WERI-Rb-1 (cell line): Measurements from ENCODE around the gene MYMX.

Source experiments
- DNase-seq: peaks from one replicate; pipeline ENCODE4 v3.0.0-alpha.2; 2020
- H3K27ac ChIP-seq: fragments of 250-450 bp; sonication (Bioruptor Pico); 2 replicates; pipeline ENCODE4 v1.5.1; 2020; ENCODE audit warnings: mild to moderate bottlenecking, moderate library complexity
- H3K27me3 ChIP-seq: fragments of 250-450 bp; sonication (Bioruptor Pico); 2 replicates; pipeline ENCODE4 v1.5.1; 2021; ENCODE audit warnings: mild to moderate bottlenecking, low read depth, moderate library complexity; ENCODE audit not compliant: insufficient read depth, severe bottlenecking
- H3K36me3 ChIP-seq: fragments of 250-450 bp; sonication (Bioruptor Pico); 2 replicates; pipeline ENCODE4 v1.5.1; 2020; ENCODE audit warnings: mild to moderate bottlenecking, moderate library complexity
- H3K4me3 ChIP-seq: 2 replicates; pipeline ENCODE4 v1.5.1; 2011; ENCODE audit warnings: low read depth, mild to moderate bottlenecking, control low read depth, low read length
- H3K9me3 ChIP-seq: fragments of 250-450 bp; sonication (Bioruptor Pico); 2 replicates; pipeline ENCODE4 v1.5.1; 2021; ENCODE audit warnings: mild to moderate bottlenecking, moderate library complexity; ENCODE audit not compliant: severe bottlenecking
- TF ChIP-seq, protein P1 (sequence below): IDR thresholded peaks from 2 replicates; pipeline ENCODE4 v1.5.1; 2011; ENCODE audit warnings: low read depth, mild to moderate bottlenecking, control low read depth, inconsistent platforms, low read length

The MYMX gene

DNA sequence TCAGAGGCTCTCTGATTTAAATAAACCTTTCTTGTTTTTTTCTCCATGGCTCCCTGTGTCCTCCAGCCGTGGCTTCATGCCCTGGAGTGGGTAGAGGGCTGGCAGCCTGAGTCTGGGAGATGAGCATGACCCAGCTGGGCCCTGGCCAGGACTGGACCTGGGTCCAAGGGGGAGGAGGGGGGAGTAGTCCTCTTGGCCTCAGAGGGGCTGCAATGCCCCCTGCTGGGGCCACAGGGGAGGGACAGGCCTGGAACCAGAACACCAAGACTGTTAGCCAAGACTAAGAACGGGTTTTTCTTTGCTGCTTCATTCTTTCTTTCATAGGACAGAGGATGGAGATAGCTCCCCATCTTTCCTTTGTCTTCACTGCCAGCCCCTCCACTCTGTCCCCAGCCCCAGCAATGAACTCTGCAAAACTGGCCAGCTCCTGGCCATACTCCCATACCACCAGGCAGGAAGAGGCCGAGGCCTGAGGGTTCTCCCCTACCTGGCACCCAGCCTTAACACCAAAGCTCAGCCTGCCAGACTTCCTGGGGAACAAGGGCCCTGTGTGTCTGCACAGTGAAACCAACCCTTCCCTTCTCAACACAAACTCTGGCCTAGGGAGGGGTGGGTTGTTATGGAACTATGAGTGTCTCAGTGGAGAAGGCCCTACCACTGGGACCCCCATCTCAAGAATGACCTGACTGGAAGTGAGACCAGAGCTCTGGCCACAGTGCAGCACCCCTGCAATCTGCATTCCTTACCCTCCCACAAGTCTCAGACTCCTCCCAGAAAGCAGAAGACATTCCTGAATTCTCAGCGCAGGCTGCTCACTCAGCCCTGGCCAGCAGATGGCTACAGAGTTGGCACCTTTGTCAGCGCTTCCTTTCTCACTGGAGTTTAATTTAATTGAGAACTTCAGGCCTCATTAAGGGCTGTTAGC lies 17.6 kb downstream of the MYMX start:
- no peak overlapping the region for H3K4me3 ChIP-seq
- TF ChIP-seq, protein P1, sequence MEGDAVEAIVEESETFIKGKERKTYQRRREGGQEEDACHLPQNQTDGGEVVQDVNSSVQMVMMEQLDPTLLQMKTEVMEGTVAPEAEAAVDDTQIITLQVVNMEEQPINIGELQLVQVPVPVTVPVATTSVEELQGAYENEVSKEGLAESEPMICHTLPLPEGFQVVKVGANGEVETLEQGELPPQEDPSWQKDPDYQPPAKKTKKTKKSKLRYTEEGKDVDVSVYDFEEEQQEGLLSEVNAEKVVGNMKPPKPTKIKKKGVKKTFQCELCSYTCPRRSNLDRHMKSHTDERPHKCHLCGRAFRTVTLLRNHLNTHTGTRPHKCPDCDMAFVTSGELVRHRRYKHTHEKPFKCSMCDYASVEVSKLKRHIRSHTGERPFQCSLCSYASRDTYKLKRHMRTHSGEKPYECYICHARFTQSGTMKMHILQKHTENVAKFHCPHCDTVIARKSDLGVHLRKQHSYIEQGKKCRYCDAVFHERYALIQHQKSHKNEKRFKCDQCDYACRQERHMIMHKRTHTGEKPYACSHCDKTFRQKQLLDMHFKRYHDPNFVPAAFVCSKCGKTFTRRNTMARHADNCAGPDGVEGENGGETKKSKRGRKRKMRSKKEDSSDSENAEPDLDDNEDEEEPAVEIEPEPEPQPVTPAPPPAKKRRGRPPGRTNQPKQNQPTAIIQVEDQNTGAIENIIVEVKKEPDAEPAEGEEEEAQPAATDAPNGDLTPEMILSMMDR, result peak; percentile 98
- peak; percentile 88 for DNase-seq
- H3K36me3 ChIP-seq, result peaks cover 67% of the 10 kb centered on the region
- H3K9me3 ChIP-seq, result no peaks in the 10 kb centered on the region
- peak overlapping the region; percentile 34 for H3K27ac ChIP-seq
- no peaks in the 10 kb centered on the region for H3K27me3 ChIP-seq

DNA sequence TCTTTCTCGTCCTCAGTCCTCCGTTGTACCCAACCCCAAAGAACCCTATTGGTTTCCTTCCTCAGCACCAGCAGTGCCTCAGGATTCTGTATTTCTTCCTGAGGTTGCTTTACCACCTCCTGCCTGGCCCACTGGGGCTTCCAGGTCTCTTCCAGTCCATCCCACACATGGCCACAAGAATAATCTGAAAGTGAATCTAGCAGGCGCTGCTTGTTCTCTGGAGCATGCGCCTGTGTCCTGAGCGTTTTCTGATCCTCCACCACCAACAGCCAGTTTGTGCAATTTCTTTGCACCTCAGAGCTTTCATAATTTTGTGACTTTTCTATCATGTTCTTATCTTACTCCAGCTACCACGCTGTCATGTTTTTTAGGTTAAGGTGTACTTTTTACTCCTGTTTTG lies 18.5 kb downstream of the MYMX start:
- Histone ChIP-seq H3K36me3 (peaks cover 58% of the 10 kb centered on the region), H3K4me3 (no peak overlapping the region), H3K27ac (peak overlapping the region; percentile 34), H3K27me3 (no peaks in the 10 kb centered on the region), H3K9me3 (no peaks in the 10 kb centered on the region)
- DNase-seq, result no peak
- TF ChIP-seq, protein P1, result no peak

DNA sequence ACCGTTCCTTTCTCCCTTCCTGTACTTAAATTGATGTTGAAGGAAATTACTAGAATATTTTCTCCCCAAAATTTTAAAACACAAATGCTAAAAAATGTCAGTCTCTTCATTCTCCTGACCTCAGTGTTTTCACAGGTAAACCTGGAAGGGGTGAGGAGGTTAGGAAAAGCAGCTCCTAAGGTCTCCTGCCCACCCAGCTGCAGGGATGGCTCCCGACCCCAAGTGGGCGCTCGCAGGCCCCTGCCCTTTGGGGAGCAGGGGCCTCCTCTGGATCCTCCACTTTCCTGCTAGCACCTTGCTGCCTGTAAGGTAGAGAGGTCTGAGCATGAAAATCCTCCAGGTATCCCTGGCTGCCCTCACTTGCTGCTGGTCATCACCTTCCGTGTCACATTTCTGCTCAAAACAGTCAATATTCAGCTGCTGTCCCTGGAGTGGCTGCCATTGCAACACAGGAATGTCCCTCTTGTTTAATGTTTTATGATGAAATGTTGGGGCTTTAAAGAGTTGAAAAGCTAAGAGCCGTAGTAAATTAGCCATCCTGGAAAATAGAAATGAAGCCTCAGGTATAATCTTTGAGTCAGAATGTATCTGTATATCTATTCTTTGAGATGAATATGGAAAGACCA lies 19.3 kb downstream of the MYMX start:
- Histone ChIP-seq H3K9me3 (no peaks in the 10 kb centered on the region), H3K27me3 (no peaks in the 10 kb centered on the region), H3K27ac (no peak overlapping the region), H3K4me3 (no peak overlapping the region), H3K36me3 (peaks cover 50% of the 10 kb centered on the region)
- TF ChIP-seq, protein P1, result peak; percentile 19; the same call in 1 of the 2 replicates
- DNase-seq, result no peak

DNA sequence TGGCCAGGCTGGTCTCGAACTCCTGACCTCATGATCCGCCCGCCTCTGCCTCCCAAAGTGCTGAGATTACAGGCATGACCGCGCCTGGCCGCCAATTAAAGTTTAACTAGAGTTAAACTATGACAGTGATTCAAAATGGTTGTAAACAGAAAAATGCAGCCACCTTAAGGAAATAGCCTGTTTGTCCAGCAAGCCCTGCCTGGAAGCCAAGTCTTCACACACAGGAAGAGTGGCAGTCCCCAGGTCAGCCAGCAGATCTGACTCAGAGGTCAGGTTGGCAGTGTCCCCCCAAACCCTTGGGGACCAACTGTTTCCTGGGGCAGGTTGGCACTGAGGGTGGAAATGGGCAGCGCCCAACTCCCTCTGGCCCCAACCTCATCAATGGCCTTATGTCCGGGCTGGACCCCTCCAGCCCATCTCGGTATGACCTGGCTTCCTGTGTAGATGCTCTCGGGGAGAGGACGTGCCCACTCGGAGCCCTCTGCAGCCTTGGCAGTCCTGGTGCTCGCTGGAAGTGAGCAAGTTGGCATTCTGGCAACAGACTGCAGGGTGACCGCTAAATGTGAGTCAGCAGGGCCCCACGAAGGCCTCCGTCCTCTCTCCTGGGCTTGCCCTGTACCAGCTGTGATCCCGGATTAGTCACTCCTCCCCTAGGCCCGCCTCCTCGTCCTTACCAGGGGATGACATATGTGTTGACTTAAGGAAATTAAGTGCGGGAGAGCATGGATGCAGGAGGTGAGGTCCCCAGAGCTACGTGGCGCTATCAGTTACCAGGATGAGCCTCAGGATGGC lies 20.5 kb downstream of the MYMX start:
- Histone ChIP-seq H3K36me3 (peaks cover 38% of the 10 kb centered on the region), H3K9me3 (no peaks in the 10 kb centered on the region), H3K27ac (peak overlapping the region; percentile 91), H3K4me3 (peak overlapping the region; percentile 50), H3K27me3 (no peaks in the 10 kb centered on the region)
- peak; percentile 99 for DNase-seq
- TF ChIP-seq, protein P1, result no peak

DNA sequence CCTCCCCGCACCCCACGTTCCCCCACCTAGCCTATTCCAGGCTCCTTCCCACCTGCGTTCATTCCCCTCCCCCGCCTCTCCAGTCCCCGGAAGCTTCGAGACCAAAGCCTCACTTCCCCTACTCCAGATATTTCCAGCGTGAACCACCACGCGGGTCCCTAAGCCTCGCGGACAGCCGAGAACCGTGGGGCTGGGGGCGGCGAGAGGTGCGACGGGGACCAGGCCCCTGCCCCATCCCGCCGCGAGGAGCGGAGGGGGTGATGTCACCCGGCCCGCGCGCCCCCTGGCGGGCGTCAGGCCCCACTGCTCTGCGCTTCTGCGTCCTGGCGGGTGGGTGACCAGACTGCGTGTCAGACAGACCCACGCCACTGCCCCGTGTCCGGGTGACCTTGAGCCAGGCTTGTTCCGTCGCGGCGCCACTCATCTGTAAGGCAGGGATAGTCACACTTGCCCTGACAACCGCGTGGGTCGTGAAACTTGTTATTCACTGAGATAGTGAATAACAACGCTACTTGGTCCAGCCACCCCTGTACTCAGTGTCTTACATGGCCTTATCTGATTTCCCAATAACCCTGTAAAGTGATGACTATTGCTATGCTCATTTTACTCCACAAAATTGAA lies 21.2 kb downstream of the MYMX start:
- no peaks in the 10 kb centered on the region for H3K9me3 ChIP-seq
- TF ChIP-seq, protein P1, result peak; percentile 100
- peak overlapping the region; percentile 91 for H3K27ac ChIP-seq
- DNase-seq, result peak; percentile 91
- peaks cover 31% of the 10 kb centered on the region for H3K36me3 ChIP-seq
- peak overlapping the region; percentile 50 for H3K4me3 ChIP-seq
- H3K27me3 ChIP-seq, result no peaks in the 10 kb centered on the region
